H9 (cell line): ENCODE measurements around the gene HCN2. TPM values are rescaled to one million over a fixed set of nuclear protein-coding genes. Genes with fewer than 3 reads are reported as not detected.

ENCODE experiments used
- DNase-seq: peaks from one replicate; pipeline ENCODE4 v3.0.0-alpha.2; 2017
- H2AFZ ChIP-seq: one replicate; pipeline ENCODE4 v1.6.1; 2013; ENCODE audit warnings: mild to moderate bottlenecking, low read length, control low read depth, moderate library complexity
- H2AK5ac ChIP-seq: 2 replicates; pipeline ENCODE4 v1.6.1; 2013; ENCODE audit warnings: low read length, control low read depth, mixed read lengths; ENCODE audit not compliant: insufficient read length
- H2BK120ac ChIP-seq: one replicate; pipeline ENCODE4 v1.6.1; 2013; ENCODE audit warnings: low read depth, mild to moderate bottlenecking, low read length, control low read depth, inconsistent platforms; ENCODE audit not compliant: poor library complexity, severe bottlenecking
- H2BK12ac ChIP-seq: 2 replicates; pipeline ENCODE4 v1.6.1; 2013; ENCODE audit warnings: low read length, control low read depth, mixed read lengths, low read depth; ENCODE audit not compliant: insufficient read length
- H2BK15ac ChIP-seq: 2 replicates; pipeline ENCODE4 v1.6.1; 2013; ENCODE audit warnings: low read depth, low read length, control low read depth
- H2BK20ac ChIP-seq: one replicate; pipeline ENCODE4 v1.6.1; 2013; ENCODE audit warnings: low read depth, mild to moderate bottlenecking, low read length, control low read depth, inconsistent platforms; ENCODE audit not compliant: poor library complexity, severe bottlenecking
- H2BK5ac ChIP-seq: 2 replicates; pipeline ENCODE4 v1.6.1; 2013; ENCODE audit warnings: low read length, control low read depth, mixed read lengths; ENCODE audit not compliant: insufficient read length
- H3K14ac ChIP-seq: 2 replicates; pipeline ENCODE4 v1.6.1; 2013; ENCODE audit warnings: low read length, control low read depth; ENCODE audit not compliant: insufficient read depth
- H3K18ac ChIP-seq: 2 replicates; pipeline ENCODE4 v1.6.1; 2013; ENCODE audit warnings: low read depth, mild to moderate bottlenecking, mixed read lengths, low read length, control low read depth; ENCODE audit not compliant: insufficient read length
- H3K23ac ChIP-seq: 2 replicates; pipeline ENCODE4 v1.6.1; 2013; ENCODE audit warnings: low read length, control low read depth, mixed read lengths, low read depth; ENCODE audit not compliant: insufficient read length
- H3K23me2 ChIP-seq: 2 replicates; pipeline ENCODE4 v1.6.1; 2013; ENCODE audit warnings: low read depth, mild to moderate bottlenecking, mixed read lengths, low read length, control low read depth; ENCODE audit not compliant: insufficient read length, poor library complexity, severe bottlenecking
- H3K27ac ChIP-seq: 2 replicates; pipeline ENCODE4 v1.5.1; 2013; ENCODE audit warnings: low read length, control low read depth, mixed read lengths, low read depth; ENCODE audit not compliant: insufficient read length
- H3K27me3 ChIP-seq: 2 replicates; pipeline ENCODE4 v1.6.1; 2013; ENCODE audit warnings: low read length, control low read depth, inconsistent platforms; ENCODE audit not compliant: insufficient read depth
- H3K4ac ChIP-seq: 2 replicates; pipeline ENCODE4 v1.6.1; 2013; ENCODE audit warnings: low read depth, mild to moderate bottlenecking, control low read depth, inconsistent platforms, low read length, moderate library complexity
- H3K4me1 ChIP-seq: 2 replicates; pipeline ENCODE4 v1.6.1; 2013; ENCODE audit warnings: low read length, control low read depth, inconsistent platforms; ENCODE audit not compliant: insufficient read depth
- H3K4me2 ChIP-seq: 2 replicates; pipeline ENCODE4 v1.6.1; 2013; ENCODE audit warnings: low read length, control low read depth, mixed read lengths; ENCODE audit not compliant: insufficient read length, insufficient read depth
- H3K56ac ChIP-seq: 2 replicates; pipeline ENCODE4 v1.6.1; 2013; ENCODE audit warnings: low read depth, mild to moderate bottlenecking, mixed read lengths, low read length, control low read depth; ENCODE audit not compliant: insufficient read length
- H3K79me1 ChIP-seq: 2 replicates; pipeline ENCODE4 v1.6.1; 2013; ENCODE audit warnings: low read depth, mild to moderate bottlenecking, moderate library complexity, low read length, control low read depth, inconsistent platforms; ENCODE audit not compliant: insufficient read depth, poor library complexity, severe bottlenecking
- H3K79me2 ChIP-seq: 2 replicates; pipeline ENCODE4 v1.6.1; 2013; ENCODE audit warnings: low read length, control low read depth, inconsistent platforms; ENCODE audit not compliant: insufficient read depth
- H3K9ac ChIP-seq: 2 replicates; pipeline ENCODE4 v1.6.1; 2013; ENCODE audit warnings: low read length, control low read depth, mixed read lengths; ENCODE audit not compliant: insufficient read length; ENCODE audit errors: extremely low read depth
- H3K9me3 ChIP-seq: one replicate; pipeline ENCODE4 v1.6.1; 2013; ENCODE audit warnings: low read depth, low read length, inconsistent platforms; ENCODE audit not compliant: control insufficient read depth
- H3T11ph ChIP-seq: one replicate; pipeline ENCODE4 v1.6.1; 2013; ENCODE audit warnings: mild to moderate bottlenecking, low read length, control low read depth, inconsistent platforms
- H4K20me1 ChIP-seq: one replicate; pipeline ENCODE4 v1.6.1; 2013; ENCODE audit not compliant: control insufficient read depth, insufficient read length, insufficient read depth
- H4K5ac ChIP-seq: 2 replicates; pipeline ENCODE4 v1.6.1; 2013; ENCODE audit warnings: low read depth, mild to moderate bottlenecking, mixed read lengths, low read length, control low read depth; ENCODE audit not compliant: insufficient read length
- H4K8ac ChIP-seq: replicated peaks from 2 replicates; pipeline ENCODE4 v1.6.1; 2013; ENCODE audit warnings: low read length, control low read depth, mixed read lengths, low read depth; ENCODE audit not compliant: insufficient read length
- H4K91ac ChIP-seq: 2 replicates; pipeline ENCODE4 v1.6.1; 2013; ENCODE audit warnings: low read depth, mild to moderate bottlenecking, moderate library complexity, mixed read lengths, low read length, control low read depth; ENCODE audit not compliant: insufficient read length
- H3K27ac Mint-ChIP-seq, 3 experiments: 2 replicates in 2 of 3; 3 replicates in 1 of 3; pipeline ENCODE4 v1.8.0; 2020 to 2021; ENCODE audit warnings: mixed read lengths in 3 of 3, mild to moderate bottlenecking in 1 of 3, moderate library complexity in 1 of 3
- H3K27me3 Mint-ChIP-seq: 2 replicates; pipeline ENCODE4 v1.8.0; 2021; ENCODE audit warnings: low read depth, mild to moderate bottlenecking, moderate library complexity, mixed read lengths
- H3K36me3 Mint-ChIP-seq, 3 experiments: 2 replicates in 2 of 3; 3 replicates in 1 of 3; pipeline ENCODE4 v1.8.0; 2020 to 2021; ENCODE audit warnings: low read depth in 3 of 3, mixed read lengths in 3 of 3; ENCODE audit not compliant: insufficient read depth in 1 of 3
- H3K4me1 Mint-ChIP-seq, 2 experiments: 2 replicates each; pipeline ENCODE4 v1.8.0; 2020; ENCODE audit warnings: mixed read lengths in 2 of 2
- H3K4me3 Mint-ChIP-seq, 2 experiments: 2 replicates in 1 of 2; 3 replicates in 1 of 2; pipeline ENCODE4 v1.8.0; 2020 to 2021; ENCODE audit warnings: mild to moderate bottlenecking in 2 of 2, mixed read lengths in 2 of 2, moderate library complexity in 1 of 2
- H3K9me3 Mint-ChIP-seq, 2 experiments: 2 replicates in 1 of 2; 3 replicates in 1 of 2; pipeline ENCODE4 v1.8.0; 2020; ENCODE audit warnings: mild to moderate bottlenecking in 2 of 2, mixed read lengths in 2 of 2, moderate library complexity in 1 of 2
- WGBS: extraction: QIAGEN DNeasy Blood & Tissue Kit; methylation state at CpG from one replicate; pipeline ENCODE4 v1.1.7; 2013; ENCODE audit warnings: missing lambda C conversion rate, low lambda C conversion rate, mixed read lengths; ENCODE audit not compliant: insufficient read length; ENCODE audit errors: extremely low coverage; 5-methylcytosine and 5-hydroxymethylcytosine counted together
- total RNA-seq: library from RNA; stranded (reverse); gene quantifications from 2 replicates; pipeline ENCODE4 v1.2.1, GENCODE V29; 2021
- TF ChIP-seq, protein P1 (sequence below): fragments of 200-600 bp; sonication (generic); conservative IDR thresholded peaks from 3 replicates; pipeline ENCODE4 v1.8.0; 2021; ENCODE audit warnings: antibody characterized with exemption, mild to moderate bottlenecking

HCN2 gene
- total RNA-seq, 1 experiment from 2014 or later, result 3.7 TPM

DNA sequence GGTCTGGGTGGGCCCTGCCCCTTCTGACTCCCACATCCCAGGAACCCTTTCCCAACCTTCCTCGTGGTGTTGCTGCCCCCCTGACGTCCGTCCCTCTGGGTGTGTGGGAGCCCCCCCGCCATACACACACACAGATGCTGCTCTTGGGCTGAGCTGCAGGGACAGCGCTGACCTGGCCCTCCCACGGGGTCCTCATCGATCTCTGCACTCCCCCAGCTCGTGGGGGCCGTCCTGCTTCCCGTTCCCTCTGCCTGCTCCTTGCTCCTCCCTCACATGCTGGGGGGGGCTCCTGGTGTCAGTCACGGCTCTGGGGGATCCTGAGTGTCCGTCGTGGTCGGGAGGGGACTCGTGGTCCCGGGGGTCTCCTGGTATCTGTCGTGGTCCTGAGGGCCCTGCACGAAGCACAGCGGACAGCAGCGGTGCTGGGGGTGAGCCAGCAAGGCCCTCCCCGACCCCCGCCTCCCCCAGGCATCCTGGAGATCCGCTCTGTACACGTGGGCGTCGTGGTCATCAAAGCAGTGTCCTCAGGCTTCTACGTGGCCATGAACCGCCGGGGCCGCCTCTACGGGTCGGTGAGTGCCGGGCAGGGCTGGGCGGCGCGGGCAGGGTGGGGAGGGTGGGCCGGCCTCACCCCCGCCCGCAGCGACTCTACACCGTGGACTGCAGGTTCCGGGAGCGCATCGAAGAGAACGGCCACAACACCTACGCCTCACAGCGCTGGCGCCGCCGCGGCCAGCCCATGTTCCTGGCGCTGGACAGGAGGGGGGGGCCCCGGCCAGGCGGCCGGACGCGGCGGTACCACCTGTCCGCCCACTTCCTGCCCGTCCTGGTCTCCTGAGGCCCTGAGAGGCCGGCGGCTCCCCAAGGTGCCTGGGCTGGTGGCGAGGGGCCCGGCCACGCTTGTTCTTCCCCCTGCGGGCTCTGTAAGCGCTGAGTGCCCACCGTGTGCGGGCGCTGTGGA, 53.4 kb downstream of the HCN2 start:
- Histone ChIP-seq H3K27ac (no peak overlapping the region), H3K23ac (no peak overlapping the region), H3K4ac (no peak overlapping the region), H3K27me3 (no peaks in the 10 kb centered on the region; the same call in 1 of the 2 replicates), H3K56ac (no peak overlapping the region), H3K14ac (no peak overlapping the region; the same call in 1 of the 2 replicates), H3K9me3 (no peaks in the 10 kb centered on the region), H3K9ac (no peak overlapping the region), H2BK20ac (no peak overlapping the region), H2BK5ac (no peak overlapping the region), H3K4me2 (no peak overlapping the region), H2BK12ac (no peak overlapping the region), H2BK15ac (no peak overlapping the region), H3T11ph (no peak overlapping the region), H3K79me2 (no peaks in the 10 kb centered on the region), H4K20me1 (no peaks in the 10 kb centered on the region), H4K8ac (no peak overlapping the region), H2BK120ac (no peak overlapping the region), H3K23me2 (no peaks in the 10 kb centered on the region), H3K18ac (no peak overlapping the region), H3K4me1 (no peaks in the 10 kb centered on the region), H2AFZ (no peak overlapping the region), H4K5ac (no peak overlapping the region), H2AK5ac (no peak overlapping the region), H3K79me1 (no peaks in the 10 kb centered on the region), H4K91ac (no peak overlapping the region)
- TF ChIP-seq, protein P1, sequence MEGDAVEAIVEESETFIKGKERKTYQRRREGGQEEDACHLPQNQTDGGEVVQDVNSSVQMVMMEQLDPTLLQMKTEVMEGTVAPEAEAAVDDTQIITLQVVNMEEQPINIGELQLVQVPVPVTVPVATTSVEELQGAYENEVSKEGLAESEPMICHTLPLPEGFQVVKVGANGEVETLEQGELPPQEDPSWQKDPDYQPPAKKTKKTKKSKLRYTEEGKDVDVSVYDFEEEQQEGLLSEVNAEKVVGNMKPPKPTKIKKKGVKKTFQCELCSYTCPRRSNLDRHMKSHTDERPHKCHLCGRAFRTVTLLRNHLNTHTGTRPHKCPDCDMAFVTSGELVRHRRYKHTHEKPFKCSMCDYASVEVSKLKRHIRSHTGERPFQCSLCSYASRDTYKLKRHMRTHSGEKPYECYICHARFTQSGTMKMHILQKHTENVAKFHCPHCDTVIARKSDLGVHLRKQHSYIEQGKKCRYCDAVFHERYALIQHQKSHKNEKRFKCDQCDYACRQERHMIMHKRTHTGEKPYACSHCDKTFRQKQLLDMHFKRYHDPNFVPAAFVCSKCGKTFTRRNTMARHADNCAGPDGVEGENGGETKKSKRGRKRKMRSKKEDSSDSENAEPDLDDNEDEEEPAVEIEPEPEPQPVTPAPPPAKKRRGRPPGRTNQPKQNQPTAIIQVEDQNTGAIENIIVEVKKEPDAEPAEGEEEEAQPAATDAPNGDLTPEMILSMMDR, result no peak
- no peak overlapping the region for H3K4me3 Mint-ChIP-seq
- H3K36me3 Mint-ChIP-seq, result peaks cover 7 to 22% (median 8%) of the 10 kb centered on the region in 3 experiments
- DNase-seq, result no peak
- H3K4me1 Mint-ChIP-seq, result peaks cover 4 to 5% of the 10 kb centered on the region in 2 experiments; a peak in 3 of 4 replicates
- no peaks in the 10 kb centered on the region for H3K9me3 Mint-ChIP-seq
- H3K27me3 Mint-ChIP-seq, result peaks cover 14% of the 10 kb centered on the region
- no peak overlapping the region for H3K27ac Mint-ChIP-seq
- WGBS, result no CpG with 5 or more reads among the region's 70 CpGs
